Esophagus muscularis mucosa (tissue), 4 donors: ENCODE measurements around the gene HADH. TPM values are rescaled to one million over a fixed set of nuclear protein-coding genes. Genes with fewer than 3 reads are reported as not detected.
"Not testable (repeated sequence)": the region's sequence is repeated elsewhere in the genome, so short reads cannot be mapped to it uniquely, and the experiment has no call there.

ENCODE experiments used
- DNase-seq: peaks from one replicate; pipeline ENCODE4 v3.0.0-alpha.2; 2017; ENCODE audit errors: extremely low spot score
- H3K27ac ChIP-seq, 4 donors: fragments of 200-600 bp; sonication (generic); replicated peaks in 1 of 4; 1 replicate in 3 of 4; 2 replicates in 1 of 4; pipeline ENCODE4 v1.5.1; 2016 to 2019; ENCODE audit warnings: mild to moderate bottlenecking in 1 of 4
- H3K27me3 ChIP-seq, 4 donors: fragments of 200-600 bp; sonication (generic); one replicate each; pipeline versions ENCODE4 v1.5.1 to v1.6.0; 2016 to 2019
- H3K36me3 ChIP-seq, 4 donors: fragments of 200-600 bp; sonication (generic); one replicate each; pipeline ENCODE4 v1.5.1; 2016 to 2019
- H3K4me1 ChIP-seq, 4 donors: fragments of 200-600 bp; sonication (generic); one replicate each; pipeline ENCODE4 v1.5.1; 2016 to 2019
- H3K4me3 ChIP-seq, 4 donors: fragments of 200-600 bp; sonication (generic); 1 replicate in 2 of 4; 2 replicates in 2 of 4; pipeline ENCODE4 v1.5.1; 2016 to 2019; ENCODE audit warnings: mild to moderate bottlenecking in 4 of 4, moderate library complexity in 1 of 4
- H3K9me3 ChIP-seq, 4 donors: fragments of 200-600 bp; sonication (generic); 1 replicate in 3 of 4; 2 replicates in 1 of 4; pipeline ENCODE4 v1.5.1; 2016 to 2019
- EP300 ChIP-seq: sonication (generic); formaldehyde crosslinking; IDR thresholded peaks from one replicate; pipeline ENCODE4 v1.6.1; 2017; ENCODE audit warnings: antibody characterized with exemption
- POLR2A ChIP-seq: fragments of 450-650 bp; IDR thresholded peaks from one replicate; pipeline ENCODE4 v1.6.1; 2017; ENCODE audit warnings: antibody characterized with exemption, moderate library complexity, mild to moderate bottlenecking, low read depth
- POLR2AphosphoS5 ChIP-seq, 2 donors: sonication (generic); formaldehyde crosslinking; IDR thresholded peaks; one replicate each; pipeline ENCODE4 v1.6.1; 2017; ENCODE audit warnings: antibody characterized with exemption in 2 of 2
- WGBS: methylation state at CpG from one replicate; pipeline ENCODE4 v1.1.5; 2018; 5-methylcytosine and 5-hydroxymethylcytosine counted together
- intact Hi-C: fragments of 100-400 bp; cut with DNase I; formaldehyde crosslinking; loops from one replicate; pipeline ENCODE4 v1.15.1; 2023
- total RNA-seq, 4 donors: library from RNA; depleted of rRNA; stranded (reverse); fragments of >200 nt; gene quantifications; one replicate each; pipeline versions ENCODE4 v1.1.0 to v1.2.1, GENCODE V29; 2016
- TF ChIP-seq, protein P1 (sequence below), 3 experiments: fragments of 200-600 bp in 2 of 3; fragments of 450-650 bp in 1 of 3; sonication (generic) in 2 of 3; IDR thresholded peaks; one replicate each; pipeline ENCODE4 v1.5.1; 2017 to 2019; ENCODE audit warnings: antibody characterized with exemption in 3 of 3, mild to moderate bottlenecking in 2 of 3, moderate library complexity in 1 of 3

The HADH gene
- total RNA-seq, 4 donors from 2014 or later = 60.8 to 176 (median 108) TPM

DNA sequence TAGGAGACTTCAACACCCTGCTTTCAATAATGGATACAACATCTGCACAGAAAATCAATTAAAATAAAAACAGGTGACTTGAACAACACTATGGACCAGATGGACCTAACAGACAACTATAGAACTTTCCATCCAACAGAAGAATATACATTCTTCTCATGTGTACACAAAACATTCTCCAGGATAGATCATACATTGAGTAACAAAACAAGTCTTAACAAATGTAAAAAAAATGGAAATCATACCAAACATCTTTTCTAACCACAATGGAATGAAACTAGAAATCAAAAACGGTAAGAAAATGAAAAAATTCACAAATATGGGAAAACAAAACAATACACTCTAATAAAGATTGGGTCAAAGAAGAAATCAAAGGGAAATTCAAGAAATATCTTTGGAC lies 33.7 kb upstream of the HADH start:
- WGBS = 95% methylated on average over 1 of the region's 1 CpG
- Histone ChIP-seq H3K9me3 (peaks cover 0 to 17% (median 13%) of the 10 kb centered on the region in 4 donors), H3K4me1 (no peaks in the 10 kb centered on the region), H3K36me3 (peaks cover 4 to 24% (median 9%) of the 10 kb centered on the region in 4 donors), H3K4me3 (no peak overlapping the region), H3K27me3 (no peaks in the 10 kb centered on the region), H3K27ac (no peak overlapping the region)
- no peak for DNase-seq
- TF ChIP-seq, protein P1, sequence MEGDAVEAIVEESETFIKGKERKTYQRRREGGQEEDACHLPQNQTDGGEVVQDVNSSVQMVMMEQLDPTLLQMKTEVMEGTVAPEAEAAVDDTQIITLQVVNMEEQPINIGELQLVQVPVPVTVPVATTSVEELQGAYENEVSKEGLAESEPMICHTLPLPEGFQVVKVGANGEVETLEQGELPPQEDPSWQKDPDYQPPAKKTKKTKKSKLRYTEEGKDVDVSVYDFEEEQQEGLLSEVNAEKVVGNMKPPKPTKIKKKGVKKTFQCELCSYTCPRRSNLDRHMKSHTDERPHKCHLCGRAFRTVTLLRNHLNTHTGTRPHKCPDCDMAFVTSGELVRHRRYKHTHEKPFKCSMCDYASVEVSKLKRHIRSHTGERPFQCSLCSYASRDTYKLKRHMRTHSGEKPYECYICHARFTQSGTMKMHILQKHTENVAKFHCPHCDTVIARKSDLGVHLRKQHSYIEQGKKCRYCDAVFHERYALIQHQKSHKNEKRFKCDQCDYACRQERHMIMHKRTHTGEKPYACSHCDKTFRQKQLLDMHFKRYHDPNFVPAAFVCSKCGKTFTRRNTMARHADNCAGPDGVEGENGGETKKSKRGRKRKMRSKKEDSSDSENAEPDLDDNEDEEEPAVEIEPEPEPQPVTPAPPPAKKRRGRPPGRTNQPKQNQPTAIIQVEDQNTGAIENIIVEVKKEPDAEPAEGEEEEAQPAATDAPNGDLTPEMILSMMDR (IDR thresholded peaks at IDR 0.05) = no peak
- TF ChIP-seq POLR2A (no peak), EP300 (no peak), POLR2AphosphoS5 (IDR thresholded peaks at IDR 0.05) (no peak)
- intact Hi-C loops = no loop called here

DNA sequence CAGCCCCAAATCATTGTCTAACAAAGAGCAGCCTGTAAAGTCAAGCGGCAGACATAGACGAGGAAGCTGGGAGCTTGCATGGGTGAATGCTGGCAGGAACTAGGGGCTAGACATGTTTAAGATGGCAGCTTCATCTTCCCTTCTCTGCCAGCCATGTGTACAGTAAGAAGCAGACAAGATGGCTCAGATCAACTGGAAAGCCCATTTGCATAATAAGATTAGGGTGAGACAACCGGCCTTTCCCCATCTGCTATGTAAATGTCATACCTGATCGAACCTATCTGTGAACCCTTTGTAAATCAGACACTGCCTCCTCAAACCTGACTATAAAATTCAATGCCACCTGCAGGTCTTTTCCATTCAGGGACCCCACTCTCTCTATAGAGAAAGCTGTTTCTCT lies 22.8 kb upstream of the HADH start:
- no peak overlapping the region for H3K27ac ChIP-seq
- DNase-seq = no peak
- no peaks in the 10 kb centered on the region for H3K9me3 ChIP-seq
- H3K36me3 ChIP-seq = no peaks in the 10 kb centered on the region
- H3K27me3 ChIP-seq = no peaks in the 10 kb centered on the region
- 84% methylated on average over 4 of the region's 4 CpGs for WGBS
- no peak overlapping the region for H3K4me3 ChIP-seq
- intact Hi-C loops = no loop called here
- no peaks in the 10 kb centered on the region for H3K4me1 ChIP-seq
- TF ChIP-seq, protein P1 (IDR thresholded peaks at IDR 0.05) = no peak
- no peak for TF ChIP-seq POLR2A
- TF ChIP-seq POLR2AphosphoS5 (IDR thresholded peaks at IDR 0.05) = no peak
- TF ChIP-seq EP300 = no peak

DNA sequence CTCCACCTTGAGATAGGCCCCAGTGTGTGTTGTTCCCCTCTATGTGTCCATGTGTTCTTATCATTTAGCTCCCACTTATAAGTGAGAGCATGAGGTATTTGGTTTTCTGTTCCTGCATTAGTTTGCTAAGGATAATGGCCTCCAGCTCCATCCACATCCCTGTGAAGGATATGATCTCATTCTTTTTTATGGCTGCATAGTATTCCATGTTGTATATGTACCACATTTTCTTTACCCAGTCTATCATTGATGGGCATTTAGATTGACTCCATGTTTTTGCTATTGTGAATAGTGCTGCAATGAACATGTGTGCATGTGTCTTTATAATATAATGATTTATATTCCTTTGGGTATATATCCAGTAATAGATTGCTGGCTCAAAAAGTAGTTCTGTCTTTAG lies 22.2 kb upstream of the HADH start:
- H3K9me3 ChIP-seq, H3K27me3 ChIP-seq, H3K4me1 ChIP-seq, DNase-seq, H3K27ac ChIP-seq, H3K36me3 ChIP-seq, intact Hi-C loops, H3K4me3 ChIP-seq: not testable (repeated sequence)

DNA sequence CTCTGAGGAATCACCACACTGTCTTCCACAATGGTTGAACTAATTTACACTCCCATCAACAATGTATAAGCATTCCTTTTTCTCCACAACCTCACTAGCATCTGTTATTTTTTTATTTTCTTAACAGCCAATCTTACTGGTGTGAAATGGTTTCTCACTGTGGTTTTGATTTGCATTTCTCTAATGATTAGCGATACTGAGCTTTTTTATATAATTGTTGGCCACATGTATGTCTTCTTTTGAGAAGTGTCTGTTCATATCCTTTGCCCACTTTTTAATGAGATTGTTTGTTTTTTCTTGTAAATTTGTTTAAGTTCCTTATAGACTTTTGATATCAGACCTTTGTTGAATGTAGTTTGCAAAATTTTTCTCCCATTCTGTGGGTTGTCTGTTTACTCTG lies 21.8 kb upstream of the HADH start:
- H3K9me3 ChIP-seq, DNase-seq, H3K4me1 ChIP-seq, H3K27me3 ChIP-seq, H3K4me3 ChIP-seq, intact Hi-C loops, H3K36me3 ChIP-seq, H3K27ac ChIP-seq: not testable (repeated sequence)
- 97% methylated on average over 1 of the region's 1 CpG for WGBS

DNA sequence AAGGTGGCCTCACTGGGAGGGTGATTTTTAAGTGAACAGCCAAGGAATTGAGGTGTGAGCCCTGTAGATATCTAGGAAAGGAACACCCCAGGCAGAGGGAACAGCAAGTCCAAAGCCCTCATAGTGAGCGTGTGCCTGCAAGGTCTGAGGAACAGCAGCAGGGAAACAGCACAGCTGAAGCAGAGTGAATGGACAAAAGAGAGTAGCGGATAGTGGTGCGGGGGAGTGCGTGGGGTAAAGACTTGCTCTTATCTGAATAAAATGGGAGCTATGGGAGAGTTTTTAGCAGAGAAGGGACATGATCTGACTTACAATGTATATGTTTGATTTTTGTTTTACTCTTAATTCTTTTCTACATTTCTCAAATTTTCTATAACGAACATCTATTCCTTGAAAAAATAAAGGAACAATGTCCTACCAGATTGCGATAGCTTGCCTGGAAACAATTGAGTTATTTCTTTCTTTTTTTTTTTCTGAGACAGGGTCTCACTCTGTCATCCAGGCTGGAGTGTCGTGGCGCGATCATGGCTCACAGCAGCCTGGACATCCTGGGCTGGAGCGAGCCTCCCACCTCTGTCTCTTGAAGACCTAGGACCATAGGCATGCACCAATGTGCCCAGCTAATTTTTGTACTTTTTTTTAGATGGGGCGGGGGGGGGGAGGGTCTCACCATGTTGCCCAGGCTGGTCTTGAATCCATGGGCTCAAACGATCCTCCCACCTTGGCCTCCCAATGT lies 19.5 kb upstream of the HADH start:
- intact Hi-C loops = no loop called here
- no peak overlapping the region for H3K4me3 ChIP-seq
- H3K27ac ChIP-seq = no peak overlapping the region
- WGBS = 91% methylated on average over 12 of the region's 12 CpGs
- H3K27me3 ChIP-seq = no peaks in the 10 kb centered on the region
- H3K9me3 ChIP-seq = no peaks in the 10 kb centered on the region
- TF ChIP-seq POLR2A (no peak), POLR2AphosphoS5 (IDR thresholded peaks at IDR 0.05) (no peak), EP300 (no peak)
- TF ChIP-seq, protein P1 (IDR thresholded peaks at IDR 0.05) = no peak
- no peaks in the 10 kb centered on the region for H3K36me3 ChIP-seq
- no peak for DNase-seq
- H3K4me1 ChIP-seq = no peaks in the 10 kb centered on the region

DNA sequence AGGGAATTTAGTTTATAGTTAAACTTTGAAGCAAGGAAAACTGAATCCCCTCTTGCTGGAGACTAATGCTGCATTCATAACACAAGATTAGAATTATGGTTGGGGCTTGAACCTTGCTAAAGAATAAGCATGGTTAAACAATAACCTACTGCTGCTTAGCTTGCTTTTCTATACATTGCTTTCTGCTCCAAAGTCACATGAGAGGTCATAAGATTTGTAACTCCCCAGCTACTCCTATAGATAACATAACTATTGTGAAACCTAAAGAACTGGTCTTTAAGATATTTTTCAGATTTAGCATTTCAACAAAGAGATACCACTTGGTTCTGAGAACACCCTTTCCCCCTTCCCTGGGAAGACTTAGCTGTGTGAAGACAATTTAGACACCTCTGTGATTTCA lies 17.1 kb upstream of the HADH start:
- Histone ChIP-seq H3K27me3 (no peaks in the 10 kb centered on the region), H3K4me1 (no peaks in the 10 kb centered on the region), H3K36me3 (no peaks in the 10 kb centered on the region), H3K9me3 (no peaks in the 10 kb centered on the region), H3K27ac (no peak overlapping the region), H3K4me3 (no peak overlapping the region)
- intact Hi-C loops = no loop called here
- TF ChIP-seq POLR2A (no peak), EP300 (no peak)
- TF ChIP-seq, protein P1 (IDR thresholded peaks at IDR 0.05) = no peak
- no peak for DNase-seq
